HEK293 (cell line): ENCODE measurements around the gene CA9.

Experiments
- CTCF ChIA-PET: fragments of 350-600 bp; formaldehyde crosslinking; extraction: SDS; loops from one replicate; lab custom pipeline; 2021; ENCODE audit warnings: antibody characterized with exemption; lab: Yijun Ruan, JAX
- POLR2A ChIA-PET: fragments of 300-600 bp; formaldehyde crosslinking; extraction: SDS; loops from one replicate; lab custom pipeline; 2020; ENCODE audit warnings: antibody characterized with exemption, inconsistent platforms; lab: Yijun Ruan, JAX
- H3K27ac ChIP-seq: fragments of 200-500 bp; sonication (Bioruptor generic); 2 replicates; pipeline ENCODE4 v1.5.1; 2014; ENCODE audit warnings: low read depth, low read length, control low read depth, inconsistent platforms; ENCODE audit errors: extremely low read depth
- H3K36me3 ChIP-seq, 2 experiments: fragments of 200-500 bp in 1 of 2; sonication (Bioruptor generic) in 1 of 2; 1 replicate in 1 of 2; 2 replicates in 1 of 2; pipeline ENCODE4 v1.5.1; 2014 to 2017; ENCODE audit warnings: inconsistent platforms in 2 of 2, low read length in 2 of 2; ENCODE audit not compliant: control insufficient read depth in 2 of 2, insufficient read depth in 1 of 2
- H3K4me1 ChIP-seq: fragments of 200-500 bp; sonication (Bioruptor generic); 2 replicates; pipeline ENCODE4 v1.5.1; 2014; ENCODE audit warnings: mild to moderate bottlenecking, low read length, inconsistent platforms; ENCODE audit not compliant: control insufficient read depth, insufficient read depth
- H3K4me3 ChIP-seq: 2 replicates; pipeline ENCODE4 v1.5.1; 2011; ENCODE audit warnings: low read depth, mild to moderate bottlenecking, control low read depth, low read length, moderate library complexity
- H3K9me3 ChIP-seq: fragments of 200-500 bp; sonication (Bioruptor generic); 2 replicates; pipeline ENCODE4 v1.5.1; 2014; ENCODE audit warnings: low read depth, low read length, inconsistent platforms; ENCODE audit not compliant: control insufficient read depth, insufficient read depth
- MYNN ChIP-seq: fragments of 450-650 bp; formaldehyde crosslinking; IDR thresholded peaks from 2 replicates; pipeline ENCODE4 v1.5.1; 2016; ENCODE audit warnings: missing biosample characterization, missing genetic modification characterization, borderline replicate concordance
- PRDM6 ChIP-seq: fragments of 450-650 bp; formaldehyde crosslinking; IDR thresholded peaks from 2 replicates; pipeline ENCODE4 v1.5.1; 2017; ENCODE audit warnings: missing biosample characterization, missing genetic modification characterization
- REPIN1 ChIP-seq: fragments of 450-650 bp; formaldehyde crosslinking; IDR thresholded peaks from 2 replicates; pipeline ENCODE4 v1.5.1; 2017; ENCODE audit warnings: missing biosample characterization, missing genetic modification characterization, low read depth
- YY1 ChIP-seq: fragments of 450-650 bp; formaldehyde crosslinking; IDR thresholded peaks from 2 replicates; pipeline ENCODE4 v1.5.1; 2018; ENCODE audit warnings: missing biosample characterization, missing genetic modification characterization
- ZFHX2 ChIP-seq: fragments of 450-650 bp; formaldehyde crosslinking; conservative IDR thresholded peaks from 2 replicates; pipeline ENCODE4 v1.5.1; 2016; ENCODE audit warnings: missing biosample characterization, missing genetic modification characterization
- ZFP41 ChIP-seq: fragments of 450-650 bp; formaldehyde crosslinking; IDR thresholded peaks from 2 replicates; pipeline ENCODE4 v1.5.1; 2016; ENCODE audit warnings: missing biosample characterization, missing genetic modification characterization, borderline replicate concordance
- ZNF121 ChIP-seq: fragments of 450-650 bp; formaldehyde crosslinking; IDR thresholded peaks from 2 replicates; pipeline ENCODE4 v1.5.1; 2016; ENCODE audit warnings: missing biosample characterization, missing genetic modification characterization
- ZNF140 ChIP-seq: fragments of 450-650 bp; formaldehyde crosslinking; IDR thresholded peaks from 2 replicates; pipeline ENCODE4 v1.5.1; 2016; ENCODE audit warnings: missing biosample characterization, missing genetic modification characterization
- ZNF169 ChIP-seq: fragments of 450-650 bp; formaldehyde crosslinking; IDR thresholded peaks from 2 replicates; pipeline ENCODE4 v1.5.1; 2016; ENCODE audit warnings: missing biosample characterization, missing genetic modification characterization
- ZNF174 ChIP-seq: fragments of 450-650 bp; formaldehyde crosslinking; IDR thresholded peaks from 2 replicates; pipeline ENCODE4 v1.5.0; 2017; ENCODE audit warnings: missing biosample characterization, mild to moderate bottlenecking, missing genetic modification characterization
- ZNF23 ChIP-seq: fragments of 450-650 bp; formaldehyde crosslinking; IDR thresholded peaks from 2 replicates; pipeline ENCODE4 v1.5.1; 2016; ENCODE audit warnings: missing biosample characterization, missing genetic modification characterization, borderline replicate concordance
- ZNF423 ChIP-seq: fragments of 450-650 bp; formaldehyde crosslinking; IDR thresholded peaks from 2 replicates; pipeline ENCODE4 v1.5.1; 2016; ENCODE audit warnings: missing biosample characterization, missing genetic modification characterization
- ZNF426 ChIP-seq: fragments of 450-650 bp; formaldehyde crosslinking; IDR thresholded peaks from 2 replicates; pipeline ENCODE4 v1.5.1; 2017; ENCODE audit warnings: missing biosample characterization, missing genetic modification characterization, mild to moderate bottlenecking, inconsistent platforms, moderate library complexity
- ZNF433 ChIP-seq: fragments of 450-650 bp; formaldehyde crosslinking; IDR thresholded peaks from 2 replicates; pipeline ENCODE4 v1.5.1; 2016; ENCODE audit warnings: missing biosample characterization, missing genetic modification characterization, low read depth
- ZNF501 ChIP-seq: fragments of 450-650 bp; formaldehyde crosslinking; IDR thresholded peaks from 2 replicates; pipeline ENCODE4 v1.5.1; 2016; ENCODE audit warnings: missing biosample characterization, missing genetic modification characterization
- ZNF571 ChIP-seq: fragments of 450-650 bp; formaldehyde crosslinking; IDR thresholded peaks from 2 replicates; pipeline ENCODE4 v1.5.0; 2017; ENCODE audit warnings: missing biosample characterization, missing genetic modification characterization
- ZNF639 ChIP-seq: fragments of 450-650 bp; formaldehyde crosslinking; IDR thresholded peaks from 2 replicates; pipeline ENCODE4 v1.5.1; 2016; ENCODE audit warnings: missing biosample characterization, missing genetic modification characterization
- ZNF654 ChIP-seq: fragments of 450-650 bp; formaldehyde crosslinking; IDR thresholded peaks from 2 replicates; pipeline ENCODE4 v1.5.1; 2016; ENCODE audit warnings: low read depth, missing biosample characterization, missing genetic modification characterization
- ZNF747 ChIP-seq: fragments of 450-650 bp; formaldehyde crosslinking; IDR thresholded peaks from 2 replicates; pipeline ENCODE4 v1.5.1; 2016; ENCODE audit warnings: missing biosample characterization, missing genetic modification characterization
- ZSCAN16 ChIP-seq: fragments of 450-650 bp; formaldehyde crosslinking; IDR thresholded peaks from 2 replicates; pipeline ENCODE4 v1.5.1; 2016; ENCODE audit warnings: missing biosample characterization, missing genetic modification characterization
- ZSCAN4 ChIP-seq: fragments of 450-650 bp; formaldehyde crosslinking; IDR thresholded peaks from 2 replicates; pipeline ENCODE4 v1.5.1; 2017; ENCODE audit warnings: missing biosample characterization, missing genetic modification characterization
- TF ChIP-seq, protein P1 (sequence below): fragments of 450-650 bp; formaldehyde crosslinking; IDR thresholded peaks from 2 replicates; pipeline ENCODE4 v1.5.1; 2017; ENCODE audit warnings: missing biosample characterization, missing genetic modification characterization

Gene CA9

GRCh38 chr9:35681341-35682002, 7.7 kb downstream of the CA9 start:
- Histone ChIP-seq H3K36me3 (peaks cover 0 to 32% of the 10 kb centered on the region in 2 experiments; a peak in 1 of 3 replicates), H3K27ac (no peak overlapping the region), H3K4me3 (no peak overlapping the region), H3K4me1 (no peaks in the 10 kb centered on the region), H3K9me3 (no peaks in the 10 kb centered on the region)
- ChIA-PET POLR2A (interaction anchor here (1.2 kb wide), 1 partner anchor 9 kb away, joined by 4 read pairs; no protein-coding TSS in a partner anchor), CTCF (no interaction called here)
- no peak for TF ChIP-seq ZNF426 (tag by site-specific recombination)
- 0 out of 2 replicates have a peak, but pooled peaks have one; percentile 25 for TF ChIP-seq ZSCAN4 (tag by site-specific recombination)
- no peak for TF ChIP-seq ZNF121 (tag by site-specific recombination)
- TF ChIP-seq YY1 = no peak

GRCh38 chr9:35682051-35682450, 8.3 kb downstream of the CA9 start:
- Histone ChIP-seq H3K4me1 (no peaks in the 10 kb centered on the region), H3K36me3 (peaks cover 0 to 32% of the 10 kb centered on the region in 2 experiments; a peak in 1 of 3 replicates), H3K9me3 (no peaks in the 10 kb centered on the region), H3K27ac (no peak overlapping the region), H3K4me3 (no peak overlapping the region)
- CTCF ChIA-PET = interaction anchor here (0.7 kb wide), 1 partner anchor 17 kb away, joined by 4 read pairs; the partner anchor contains the start of gene ARHGEF39
- no peak for TF ChIP-seq ZNF639 (tag by site-specific recombination)
- no peak for TF ChIP-seq ZNF654 (tag by site-specific recombination)
- no peak for TF ChIP-seq ZNF423 (tag by site-specific recombination)
- TF ChIP-seq ZFHX2 (tag by site-specific recombination) = no peak
- no peak for TF ChIP-seq ZNF433 (tag by site-specific recombination)
- no peak for TF ChIP-seq ZSCAN16 (tag by site-specific recombination)
- TF ChIP-seq ZNF501 (tag by site-specific recombination) = no peak
- no peak for TF ChIP-seq ZFP41
- POLR2A ChIA-PET = no interaction called here

DNA sequence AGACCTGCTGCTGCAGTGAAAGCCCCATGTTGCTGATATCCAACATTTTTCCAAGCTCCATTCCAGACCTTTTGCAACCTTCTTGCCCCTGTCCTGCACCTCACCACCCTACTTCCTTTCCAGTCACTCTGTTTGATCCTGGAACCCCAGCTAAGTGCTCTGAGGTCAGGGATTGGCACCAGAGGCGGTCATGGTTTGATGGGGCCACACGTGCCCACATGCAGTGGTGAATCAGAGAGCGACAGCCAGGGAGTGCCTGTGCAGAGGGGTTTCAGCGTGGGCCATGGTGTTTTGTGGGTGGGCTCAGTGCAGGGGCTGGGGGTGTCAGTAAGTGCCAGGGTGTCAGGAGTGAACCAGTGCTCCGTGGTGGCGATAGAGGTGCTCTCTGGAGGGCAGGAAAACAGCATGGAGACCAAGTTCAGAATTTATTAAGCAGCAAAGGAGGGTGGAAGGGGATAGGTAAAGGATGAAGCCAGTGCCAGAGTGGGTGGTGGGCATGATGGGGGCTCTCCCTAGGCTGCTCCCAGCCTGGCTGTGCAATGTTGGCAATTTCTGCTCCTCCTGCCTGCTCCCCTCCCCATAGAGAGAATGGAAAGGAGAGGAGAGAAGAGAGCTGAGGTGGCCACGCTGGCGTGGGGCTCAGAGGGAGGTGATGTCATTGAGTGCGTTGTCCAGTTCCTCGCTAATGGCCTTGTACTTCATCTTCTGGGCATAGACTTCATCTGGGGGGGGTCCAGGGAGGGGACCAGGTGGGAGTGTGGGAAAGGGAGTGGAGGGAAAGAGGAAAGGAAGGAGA, 9.0 kb downstream of the CA9 start:
- no peaks in the 10 kb centered on the region for H3K4me1 ChIP-seq
- no peaks in the 10 kb centered on the region for H3K9me3 ChIP-seq
- ChIA-PET POLR2A (interaction anchor here (1.0 kb wide), 1 partner anchor 10 kb away, joined by 4 read pairs; no protein-coding TSS in a partner anchor), CTCF (interaction anchor here (0.6 to 2.3 kb wide), 6 partner anchors 9 to 25 kb away, joined by 3 to 14 read pairs (median 4); partner anchors contain the start of genes ARHGEF39, CCDC107 and RMRP)
- no peak overlapping the region for H3K27ac ChIP-seq
- H3K4me3 ChIP-seq = no peak overlapping the region
- H3K36me3 ChIP-seq = peaks cover 0 to 32% of the 10 kb centered on the region in 2 experiments; a peak in 1 of 3 replicates
- TF ChIP-seq ZNF639 (tag by site-specific recombination) = no peak
- TF ChIP-seq ZNF571 (tag by site-specific recombination) = no peak
- TF ChIP-seq ZNF23 (tag by site-specific recombination) = no peak
- TF ChIP-seq, protein P1, sequence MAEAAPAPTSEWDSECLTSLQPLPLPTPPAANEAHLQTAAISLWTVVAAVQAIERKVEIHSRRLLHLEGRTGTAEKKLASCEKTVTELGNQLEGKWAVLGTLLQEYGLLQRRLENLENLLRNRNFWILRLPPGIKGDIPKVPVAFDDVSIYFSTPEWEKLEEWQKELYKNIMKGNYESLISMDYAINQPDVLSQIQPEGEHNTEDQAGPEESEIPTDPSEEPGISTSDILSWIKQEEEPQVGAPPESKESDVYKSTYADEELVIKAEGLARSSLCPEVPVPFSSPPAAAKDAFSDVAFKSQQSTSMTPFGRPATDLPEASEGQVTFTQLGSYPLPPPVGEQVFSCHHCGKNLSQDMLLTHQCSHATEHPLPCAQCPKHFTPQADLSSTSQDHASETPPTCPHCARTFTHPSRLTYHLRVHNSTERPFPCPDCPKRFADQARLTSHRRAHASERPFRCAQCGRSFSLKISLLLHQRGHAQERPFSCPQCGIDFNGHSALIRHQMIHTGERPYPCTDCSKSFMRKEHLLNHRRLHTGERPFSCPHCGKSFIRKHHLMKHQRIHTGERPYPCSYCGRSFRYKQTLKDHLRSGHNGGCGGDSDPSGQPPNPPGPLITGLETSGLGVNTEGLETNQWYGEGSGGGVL = no peak
- no peak for TF ChIP-seq PRDM6 (tag by site-specific recombination)
- no peak for TF ChIP-seq ZNF174 (tag by site-specific recombination)
- no peak for TF ChIP-seq ZNF747 (tag by site-specific recombination)
- no peak for TF ChIP-seq ZFP41
- no peak for TF ChIP-seq REPIN1
- TF ChIP-seq MYNN (tag by site-specific recombination) = no peak
- TF ChIP-seq ZNF169 (tag by site-specific recombination) = no peak
- TF ChIP-seq ZNF140 (tag by site-specific recombination) = no peak
